Keratinocyte (primary cell): Measurements from ENCODE around the gene APP. TPM values are rescaled to one million over a fixed set of nuclear protein-coding genes. Genes with fewer than 3 reads are reported as not detected.

Experiments
- DNase-seq: peaks from one replicate; pipeline ENCODE4 v3.0.0-alpha.2; 2011; ENCODE audit warnings: low read depth, missing footprints, low spot score
- FAIRE-seq: peaks from 2 replicates; lab custom pipeline; 2011; peaks lifted over from hg19 to GRCh38; lab: Jason Lieb, UNC
- H2AFZ ChIP-seq: 2 replicates; pipeline ENCODE4 v1.6.0; 2012; ENCODE audit warnings: low read length, control low read depth, inconsistent platforms; ENCODE audit not compliant: control insufficient read depth
- H3K27ac ChIP-seq: 2 replicates; pipeline ENCODE4 v1.5.1; 2011; ENCODE audit warnings: low read length; ENCODE audit not compliant: control insufficient read depth, insufficient read depth
- H3K27me3 ChIP-seq: 3 replicates; pipeline ENCODE4 v1.6.0; 2011; ENCODE audit warnings: low read length; ENCODE audit not compliant: control insufficient read depth, insufficient read depth; ENCODE audit errors: extremely low read depth
- H3K36me3 ChIP-seq, 2 experiments: 2 replicates in 1 of 2; 3 replicates in 1 of 2; pipeline ENCODE4 v1.5.1; 2011; ENCODE audit warnings: low read length in 2 of 2, mild to moderate bottlenecking in 1 of 2; ENCODE audit not compliant: control insufficient read depth in 2 of 2, insufficient read depth in 2 of 2; ENCODE audit errors: extremely low read depth in 1 of 2
- H3K4me1 ChIP-seq: 3 replicates; pipeline ENCODE4 v1.5.1; 2011; ENCODE audit warnings: low read length; ENCODE audit not compliant: control insufficient read depth, insufficient read depth; ENCODE audit errors: extremely low read depth
- H3K4me2 ChIP-seq: 3 replicates; pipeline ENCODE4 v1.6.0; 2011; ENCODE audit warnings: low read depth, low read length; ENCODE audit not compliant: control insufficient read depth, insufficient read depth; ENCODE audit errors: extremely low read depth
- H3K4me3 ChIP-seq, 3 experiments: fragments of 200-600 bp in 1 of 3; sonication (generic) in 1 of 3; 2 replicates in 2 of 3; 3 replicates in 1 of 3; pipeline ENCODE4 v1.5.1; 2011 to 2016; ENCODE audit warnings: low read length in 3 of 3, mild to moderate bottlenecking in 3 of 3, control low read depth in 2 of 3, inconsistent platforms in 1 of 3, low read depth in 1 of 3, mixed read lengths in 1 of 3, mixed run types in 1 of 3, moderate library complexity in 1 of 3; ENCODE audit not compliant: control insufficient read depth in 2 of 3, insufficient read depth in 2 of 3; ENCODE audit errors: extremely low read depth in 1 of 3
- H3K79me2 ChIP-seq: 2 replicates; pipeline ENCODE4 v1.6.0; 2012; ENCODE audit warnings: low read length; ENCODE audit not compliant: control insufficient read depth, insufficient read depth
- H3K9ac ChIP-seq: 3 replicates; pipeline ENCODE4 v1.6.0; 2011; ENCODE audit warnings: low read length; ENCODE audit not compliant: control insufficient read depth, insufficient read depth; ENCODE audit errors: extremely low read depth
- H3K9me1 ChIP-seq: 3 replicates; pipeline ENCODE4 v1.6.0; 2011; ENCODE audit warnings: low read length; ENCODE audit not compliant: control insufficient read depth, insufficient read depth; ENCODE audit errors: extremely low read depth
- H3K9me3 ChIP-seq: 2 replicates; pipeline ENCODE4 v1.5.1; 2012; ENCODE audit warnings: low read depth, low read length; ENCODE audit not compliant: control insufficient read depth
- H4K20me1 ChIP-seq: 3 replicates; pipeline ENCODE4 v1.6.0; 2011; ENCODE audit warnings: low read length; ENCODE audit not compliant: control insufficient read depth, insufficient read depth; ENCODE audit errors: extremely low read depth
- CTCF ChIP-seq, 3 experiments: IDR thresholded peaks in 1 of 3; conservative IDR thresholded peaks in 1 of 3; optimal IDR thresholded peaks in 1 of 3; 2 replicates in 2 of 3; 3 replicates in 1 of 3; pipeline versions ENCODE3 to v1.5.1; 2011; ENCODE audit warnings: low read length in 3 of 3, mild to moderate bottlenecking in 3 of 3, moderate library complexity in 2 of 3, control low read depth in 1 of 3, inconsistent platforms in 1 of 3; ENCODE audit not compliant: insufficient read depth in 2 of 3; ENCODE audit errors: extremely low read depth in 1 of 3
- EZH2 ChIP-seq: IDR thresholded peaks from one replicate; pipeline ENCODE4 v1.6.1; 2012; ENCODE audit warnings: inconsistent platforms, mild to moderate bottlenecking, low read length, moderate library complexity
- dilution Hi-C: fragments of 300-500 bp; cut with MboI; formaldehyde crosslinking; loops from one replicate; pipeline ENCODE4 v1.7.0; 2020; ENCODE audit warnings: low sequenced_read_pairs; ENCODE audit not compliant: extremely low pct_ligation_motif_present
- polyA plus RNA-seq, 5 experiments: library from polyadenylated mRNA; depleted of rRNA in 3 of 5; stranded (reverse) in 3 of 5; stranded (forward) in 1 of 5; unstranded in 1 of 5; fragments of >200 nt; gene quantifications; 1 replicate in 1 of 5; 2 replicates in 3 of 5; 3 replicates in 1 of 5; pipeline versions ENCODE4 v1.2.1 to v1.2.3, GENCODE V29; 2011 to 2012; ENCODE audit warnings: missing spikeins in 2 of 5, low read depth in 1 of 5, low replicate concordance in 1 of 5

The APP gene
- polyA plus RNA-seq, 1 donor (not counting 4 experiments of a cell fraction or from before 2014, with no cell fraction given): 1,015 TPM

GRCh38 chr21:25980710-25981109, 189.9 kb downstream of the APP start:
- H3K4me1 ChIP-seq: peaks cover 19% of the 10 kb centered on the region
- H3K79me2 ChIP-seq: peaks cover 9% of the 10 kb centered on the region
- H4K20me1 ChIP-seq: peaks cover 5% of the 10 kb centered on the region
- peaks cover 3% of the 10 kb centered on the region for H3K9me1 ChIP-seq
- peaks cover 23 to 29% of the 10 kb centered on the region in 2 experiments for H3K36me3 ChIP-seq
- H3K9ac ChIP-seq: peak overlapping the region; percentile 22
- TF ChIP-seq EZH2: no peak
- no peak for TF ChIP-seq CTCF (optimal IDR thresholded peaks at IDR 0.05 in 1 of 3, IDR thresholded peaks at IDR 0.05 in 1 of 3, conservative IDR thresholded peaks at IDR 0.05 in 1 of 3; ENCODE audit: extremely low read depth in 1 of 3, insufficient read depth in 2 of 3, low read length in 3 of 3)
- peak overlapping the region; percentile 65 for H3K27ac ChIP-seq
- no peak overlapping the region for H3K4me3 ChIP-seq
- no peaks in the 10 kb centered on the region for H3K9me3 ChIP-seq
- DNase-seq: peak; percentile 42
- no peaks in the 10 kb centered on the region for H3K27me3 ChIP-seq
- dilution Hi-C loops: no loop called here
- H3K4me2 ChIP-seq: peak overlapping the region; percentile 57
- H2AFZ ChIP-seq: no peak overlapping the region
- peak; percentile 73 for FAIRE-seq

- H3K9ac ChIP-seq: no peak overlapping the region
- peak overlapping the region; percentile 60 for H3K27ac ChIP-seq
- DNase-seq (no peak), FAIRE-seq (peak; percentile 23)
- peak overlapping the region; percentile 57 for H3K4me2 ChIP-seq
- peaks cover 5% of the 10 kb centered on the region for H4K20me1 ChIP-seq
- H3K4me3 ChIP-seq: no peak overlapping the region
- peaks cover 24 to 34% of the 10 kb centered on the region in 2 experiments for H3K36me3 ChIP-seq
- H3K27me3 ChIP-seq: no peaks in the 10 kb centered on the region
- no peak for TF ChIP-seq CTCF (optimal IDR thresholded peaks at IDR 0.05 in 1 of 3, IDR thresholded peaks at IDR 0.05 in 1 of 3, conservative IDR thresholded peaks at IDR 0.05 in 1 of 3; ENCODE audit: extremely low read depth in 1 of 3, insufficient read depth in 2 of 3, low read length in 3 of 3)
- no peak for TF ChIP-seq EZH2
- peaks cover 9% of the 10 kb centered on the region for H3K79me2 ChIP-seq
- H3K9me3 ChIP-seq: no peaks in the 10 kb centered on the region
- H2AFZ ChIP-seq: no peak overlapping the region
- dilution Hi-C loops: no loop called here
- H3K9me1 ChIP-seq: peaks cover 3% of the 10 kb centered on the region
- H3K4me1 ChIP-seq: peaks cover 19% of the 10 kb centered on the region
Observed at GRCh38 chr21:25979845-25980616, 190.5 kb downstream of the APP start.
